ENCODE data around the gene PGLYRP3.

The PGLYRP3 gene

GRCh38 chr1:153312570-153313186 lies at the start of gene PGLYRP3:
TSS of gene PGLYRP3 (minus strand) at chr1:153312952. CDS start at chr1:153310665, 2,287 bp downstream.
- H3K4me1 ChIP-seq (ENCODE audit: control insufficient read depth, low read length) = no peaks in the 10 kb centered on the region
- TF ChIP-seq EZH2phosphoT487 (IDR thresholded peaks at IDR 0.05; ENCODE audit: borderline replicate concordance, low read length) = no peak
- TF ChIP-seq CTCF (IDR thresholded peaks at IDR 0.05; ENCODE audit: low read depth, low read length, poor library complexity, severe bottlenecking) = no peak
- no peaks in the 10 kb centered on the region for H3K79me2 ChIP-seq (ENCODE audit: control insufficient read depth, low read length)
- no peak within 1 kb of the TSS for H3K4me3 ChIP-seq (ENCODE audit: low read length)
- H3K27ac ChIP-seq (ENCODE audit: low read depth, low read length) = no peak within 1 kb of the TSS
- no peaks in the 10 kb centered on the region for H3K36me3 ChIP-seq (ENCODE audit: control insufficient read depth, low read length)
- peaks cover 9% of the 10 kb centered on the region; the same call in 1 of the 2 replicates for H3K27me3 ChIP-seq (ENCODE audit: control insufficient read depth, low read length)
- no peaks in the 10 kb centered on the region for H3K9me3 ChIP-seq (ENCODE audit: control insufficient read depth, insufficient read depth, low read length)
- no peaks in the 10 kb centered on the region for H3K9me2 ChIP-seq (replicated peaks; ENCODE audit: control insufficient read depth, low read length)
- H3K4me2 ChIP-seq (ENCODE audit: low read length) = no peak within 1 kb of the TSS
- H4K20me1 ChIP-seq (ENCODE audit: control insufficient read depth, insufficient read depth, low read depth, low read length) = no peaks in the 10 kb centered on the region
- H3F3A ChIP-seq (ENCODE audit: control insufficient read depth, insufficient read depth) = no peaks in the 10 kb centered on the region

GRCh38 chr1:153362187-153362775 lies 49.5 kb upstream of the PGLYRP3 start:
- Histone ChIP-seq H3K27ac (ENCODE audit: low read depth, low read length) (no peak overlapping the region), H3K9me3 (ENCODE audit: control insufficient read depth, insufficient read depth, low read length) (no peaks in the 10 kb centered on the region), H3F3A (ENCODE audit: control insufficient read depth, insufficient read depth) (no peaks in the 10 kb centered on the region), H3K27me3 (ENCODE audit: control insufficient read depth, low read length) (peaks cover 11% of the 10 kb centered on the region), H4K20me1 (ENCODE audit: control insufficient read depth, insufficient read depth, low read depth, low read length) (no peaks in the 10 kb centered on the region; the same call in 1 of the 2 replicates), H3K79me2 (ENCODE audit: control insufficient read depth, low read length) (no peaks in the 10 kb centered on the region), H3K36me3 (ENCODE audit: control insufficient read depth, low read length) (no peaks in the 10 kb centered on the region), H3K4me2 (ENCODE audit: low read length) (no peak overlapping the region), H3K4me3 (ENCODE audit: low read length) (no peak overlapping the region), H3K4me1 (ENCODE audit: control insufficient read depth, low read length) (no peaks in the 10 kb centered on the region), H3K9me2 (replicated peaks; ENCODE audit: control insufficient read depth, low read length) (no peaks in the 10 kb centered on the region)
- TF ChIP-seq CTCF (IDR thresholded peaks at IDR 0.05; ENCODE audit: low read depth, low read length, poor library complexity, severe bottlenecking) = no peak
- no peak for TF ChIP-seq EZH2phosphoT487 (IDR thresholded peaks at IDR 0.05; ENCODE audit: borderline replicate concordance, low read length)

- Histone ChIP-seq H3F3A (ENCODE audit: control insufficient read depth, insufficient read depth) (no peaks in the 10 kb centered on the region), H3K27ac (ENCODE audit: low read depth, low read length) (no peak overlapping the region)
Observed at GRCh38 chr1:153361480-153362109, 48.8 kb upstream of the PGLYRP3 start.

More at GRCh38 chr1:153361480-153362109, 48.8 kb upstream of the PGLYRP3 start:
- H3K9me3 ChIP-seq (ENCODE audit: control insufficient read depth, insufficient read depth, low read length) = no peaks in the 10 kb centered on the region
- TF ChIP-seq EZH2phosphoT487 (IDR thresholded peaks at IDR 0.05; ENCODE audit: borderline replicate concordance, low read length) = no peak
- H3K79me2 ChIP-seq (ENCODE audit: control insufficient read depth, low read length) = no peaks in the 10 kb centered on the region
- no peaks in the 10 kb centered on the region for H3K36me3 ChIP-seq (ENCODE audit: control insufficient read depth, low read length)
- H3K27me3 ChIP-seq (ENCODE audit: control insufficient read depth, low read length) = peaks cover 8% of the 10 kb centered on the region
- H3K4me2 ChIP-seq (ENCODE audit: low read length) = no peak overlapping the region
- H4K20me1 ChIP-seq (ENCODE audit: control insufficient read depth, insufficient read depth, low read depth, low read length) = no peaks in the 10 kb centered on the region; the same call in 1 of the 2 replicates
- no peak overlapping the region for H3K4me3 ChIP-seq (ENCODE audit: low read length)
- H3K4me1 ChIP-seq (ENCODE audit: control insufficient read depth, low read length) = no peaks in the 10 kb centered on the region
- H3K9me2 ChIP-seq (replicated peaks; ENCODE audit: control insufficient read depth, low read length) = no peaks in the 10 kb centered on the region

Data from DOHH2 (cell line).